SU-DHL-6 (cell line): Measurements from ENCODE around the gene FEN1.

Experiments used
- H2AFZ ChIP-seq: fragments of 200-600 bp; sonication (generic); 2 replicates; pipeline ENCODE4 v1.6.1; 2014; ENCODE audit warnings: low read depth, mild to moderate bottlenecking, moderate library complexity, mixed read lengths, antibody characterized with exemption, low read length; ENCODE audit not compliant: severe bottlenecking
- H3F3A ChIP-seq: fragments of 200-600 bp; shearing (Covaris generic); 2 replicates; pipeline ENCODE4 v1.6.0; 2016; ENCODE audit warnings: antibody characterized with exemption, mild to moderate bottlenecking; ENCODE audit not compliant: insufficient read depth
- H3K27ac ChIP-seq: fragments of 200-600 bp; sonication (generic); 2 replicates; pipeline ENCODE4 v1.5.1; 2016; ENCODE audit warnings: low read depth, mild to moderate bottlenecking, low read length, moderate library complexity, mixed read lengths
- H3K27me3 ChIP-seq: fragments of 200-600 bp; sonication (generic), shearing (Covaris generic); 2 replicates; pipeline ENCODE4 v1.6.0; 2014; ENCODE audit warnings: mild to moderate bottlenecking, low read length
- H3K36me3 ChIP-seq: fragments of 200-600 bp; sonication (generic); 2 replicates; pipeline ENCODE4 v1.6.1; 2014; ENCODE audit warnings: mild to moderate bottlenecking, low read length, mixed read lengths
- H3K4me2 ChIP-seq: fragments of 300-600, 200-600 bp; shearing (Covaris generic), sonication (generic); 2 replicates; pipeline ENCODE4 v1.6.0; 2014; ENCODE audit warnings: low read length, low read depth, mild to moderate bottlenecking; ENCODE audit not compliant: poor library complexity, severe bottlenecking
- H3K4me3 ChIP-seq: fragments of 200-600 bp; sonication (generic); 2 replicates; pipeline ENCODE4 v1.5.1; 2014; ENCODE audit warnings: antibody characterized with exemption, low read length, mild to moderate bottlenecking, mixed read lengths; ENCODE audit not compliant: insufficient read depth, poor library complexity, severe bottlenecking
- H3K79me2 ChIP-seq: fragments of 200-600 bp; sonication (generic); 2 replicates; pipeline ENCODE4 v1.6.1; 2014; ENCODE audit warnings: mild to moderate bottlenecking, low read length, moderate library complexity; ENCODE audit not compliant: insufficient read depth
- H3K9ac ChIP-seq: fragments of 200-600 bp; sonication (generic); 2 replicates; pipeline ENCODE4 v1.7.0; 2014; ENCODE audit warnings: mild to moderate bottlenecking, low read length
- H3K9me2 ChIP-seq: fragments of 200-600 bp; sonication (generic); replicated peaks from 2 replicates; pipeline ENCODE4 v1.6.1; 2014; ENCODE audit warnings: low read length; ENCODE audit not compliant: insufficient read depth
- H3K9me3 ChIP-seq: fragments of 200-600 bp; sonication (generic); 2 replicates; pipeline ENCODE4 v1.6.1; 2014; ENCODE audit warnings: low read length, mixed read lengths; ENCODE audit not compliant: insufficient read depth
- H4K20me1 ChIP-seq: fragments of 200-600 bp; sonication (generic); 2 replicates; pipeline ENCODE4 v1.6.1; 2014; ENCODE audit warnings: low read depth, mild to moderate bottlenecking, antibody characterized with exemption, low read length, moderate library complexity, mixed read lengths
- EZH2phosphoT487 ChIP-seq: fragments of 200-600 bp; sonication (generic), shearing (Covaris generic); conservative IDR thresholded peaks from 2 replicates; pipeline ENCODE4 v1.6.1; 2018; ENCODE audit warnings: mild to moderate bottlenecking, antibody characterized with exemption, low read length, moderate library complexity, mixed read lengths
- TF ChIP-seq, protein P1 (sequence below): fragments of 200-600 bp; sonication (generic); IDR thresholded peaks from one replicate; pipeline ENCODE4 v1.5.1; 2017; ENCODE audit warnings: antibody characterized with exemption, mild to moderate bottlenecking, low read length, moderate library complexity; ENCODE audit not compliant: insufficient read depth, poor library complexity, severe bottlenecking

Gene FEN1

DNA sequence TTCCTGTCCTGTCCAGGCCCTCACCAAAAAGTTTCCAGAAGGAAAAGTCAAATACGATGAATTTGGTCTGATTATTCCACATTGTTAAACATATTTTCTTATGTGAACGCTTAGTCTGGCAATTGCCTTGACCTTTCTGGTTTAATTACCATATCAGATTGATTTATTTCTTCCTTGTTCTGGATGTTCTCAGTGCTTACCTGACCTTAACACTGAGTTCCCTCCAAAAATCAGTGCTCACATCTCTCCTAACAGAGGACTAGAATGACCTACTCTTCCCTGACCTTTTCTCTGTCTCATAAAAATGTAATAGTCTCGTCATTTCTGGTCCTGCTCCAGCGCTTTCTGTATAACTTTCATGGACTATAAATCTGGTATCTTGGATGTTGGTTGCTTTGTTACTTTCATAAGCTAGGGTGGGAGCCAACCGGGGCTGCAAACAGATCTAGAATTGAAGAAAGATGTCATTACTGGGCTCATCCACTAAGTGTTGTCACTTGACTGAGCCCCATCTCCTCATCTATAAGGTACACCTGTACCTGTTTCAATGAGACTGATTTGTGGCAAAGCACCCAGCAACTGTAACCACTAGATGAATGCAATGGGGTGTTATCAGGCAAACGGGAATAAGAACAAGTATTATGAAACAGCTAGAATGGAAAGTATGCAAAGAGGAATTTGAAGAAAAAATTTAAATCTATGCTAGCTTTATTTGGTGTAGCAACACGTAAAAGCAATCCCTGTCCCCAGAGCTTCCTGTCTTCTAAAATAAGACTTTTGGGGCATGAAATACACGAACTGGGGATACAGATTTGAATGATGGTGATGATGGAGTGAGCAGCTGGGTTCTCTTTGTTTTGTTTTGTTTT lies 37.8 kb downstream of the FEN1 start:
- Histone ChIP-seq H2AFZ (no peak overlapping the region), H3K79me2 (peaks cover 37% of the 10 kb centered on the region), H3K27me3 (no peaks in the 10 kb centered on the region), H3K4me3 (peak overlapping the region; percentile 59), H3F3A (peaks cover 9% of the 10 kb centered on the region; the same call in 1 of the 2 replicates), H3K9me2 (no peaks in the 10 kb centered on the region), H3K9me3 (no peaks in the 10 kb centered on the region), H3K4me2 (peak overlapping the region; percentile 84), H4K20me1 (no peaks in the 10 kb centered on the region), H3K27ac (peak overlapping the region; percentile 75; the same call in 1 of the 2 replicates), H3K9ac (peak overlapping the region; percentile 81), H3K36me3 (no peaks in the 10 kb centered on the region)
- TF ChIP-seq, protein P1, sequence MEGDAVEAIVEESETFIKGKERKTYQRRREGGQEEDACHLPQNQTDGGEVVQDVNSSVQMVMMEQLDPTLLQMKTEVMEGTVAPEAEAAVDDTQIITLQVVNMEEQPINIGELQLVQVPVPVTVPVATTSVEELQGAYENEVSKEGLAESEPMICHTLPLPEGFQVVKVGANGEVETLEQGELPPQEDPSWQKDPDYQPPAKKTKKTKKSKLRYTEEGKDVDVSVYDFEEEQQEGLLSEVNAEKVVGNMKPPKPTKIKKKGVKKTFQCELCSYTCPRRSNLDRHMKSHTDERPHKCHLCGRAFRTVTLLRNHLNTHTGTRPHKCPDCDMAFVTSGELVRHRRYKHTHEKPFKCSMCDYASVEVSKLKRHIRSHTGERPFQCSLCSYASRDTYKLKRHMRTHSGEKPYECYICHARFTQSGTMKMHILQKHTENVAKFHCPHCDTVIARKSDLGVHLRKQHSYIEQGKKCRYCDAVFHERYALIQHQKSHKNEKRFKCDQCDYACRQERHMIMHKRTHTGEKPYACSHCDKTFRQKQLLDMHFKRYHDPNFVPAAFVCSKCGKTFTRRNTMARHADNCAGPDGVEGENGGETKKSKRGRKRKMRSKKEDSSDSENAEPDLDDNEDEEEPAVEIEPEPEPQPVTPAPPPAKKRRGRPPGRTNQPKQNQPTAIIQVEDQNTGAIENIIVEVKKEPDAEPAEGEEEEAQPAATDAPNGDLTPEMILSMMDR: no peak
- TF ChIP-seq EZH2phosphoT487: no peak

DNA sequence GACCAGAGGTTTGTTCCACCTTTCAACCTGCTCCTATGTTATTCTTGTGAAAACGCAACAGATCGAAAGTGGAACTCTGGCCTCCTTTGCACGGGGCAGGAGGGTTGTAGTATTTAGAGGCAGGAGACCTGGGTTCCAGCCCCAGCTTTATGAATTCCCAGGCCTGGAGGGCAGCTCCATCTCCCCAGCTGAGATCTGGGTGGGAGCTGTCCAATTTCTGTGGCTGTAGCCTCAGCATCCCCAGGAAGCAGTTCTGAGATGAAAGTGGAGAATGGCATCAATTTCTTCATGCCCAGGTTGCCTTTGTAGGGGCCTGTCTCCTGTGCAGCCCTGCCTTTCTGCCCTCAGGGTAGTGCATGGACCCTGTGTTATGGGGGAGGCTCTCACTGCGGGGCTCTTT lies 39.5 kb downstream of the FEN1 start:
- no peaks in the 10 kb centered on the region for H3K27me3 ChIP-seq
- H3K79me2 ChIP-seq: peaks cover 37% of the 10 kb centered on the region
- peak overlapping the region; percentile 2; the same call in 1 of the 2 replicates for H3K27ac ChIP-seq
- H3K9me3 ChIP-seq: no peaks in the 10 kb centered on the region
- H3K9me2 ChIP-seq: no peaks in the 10 kb centered on the region
- no peak overlapping the region for H2AFZ ChIP-seq
- TF ChIP-seq, protein P1: no peak
- TF ChIP-seq EZH2phosphoT487: no peak
- peak overlapping the region; percentile 84 for H3K4me2 ChIP-seq
- H3K9ac ChIP-seq: no peak overlapping the region
- no peak overlapping the region for H3K4me3 ChIP-seq
- peaks cover 9% of the 10 kb centered on the region; the same call in 1 of the 2 replicates for H3F3A ChIP-seq
- no peaks in the 10 kb centered on the region for H3K36me3 ChIP-seq
- no peaks in the 10 kb centered on the region for H4K20me1 ChIP-seq

DNA sequence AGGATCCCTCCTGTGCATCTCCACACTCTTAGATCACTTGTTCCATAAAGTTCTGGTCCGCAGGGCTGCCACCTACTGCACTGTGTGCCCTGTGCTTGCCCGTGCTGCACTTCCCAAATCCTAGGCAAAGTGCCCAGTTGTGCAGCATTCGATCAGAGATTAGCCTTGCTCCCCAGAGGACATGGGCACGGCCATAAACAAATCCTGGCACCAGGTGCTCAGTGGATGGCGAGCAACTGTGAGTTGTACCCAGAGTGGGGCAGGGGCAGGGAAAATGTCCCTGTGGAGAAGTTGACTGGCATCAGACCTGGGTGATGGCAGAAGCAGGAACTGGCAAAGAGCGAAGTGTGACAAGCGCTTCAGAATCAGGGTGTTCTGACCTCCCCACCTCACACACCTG lies 40.0 kb downstream of the FEN1 start:
- Histone ChIP-seq H3K27ac (peak overlapping the region; percentile 86; the same call in 1 of the 2 replicates), H3K36me3 (no peaks in the 10 kb centered on the region), H3F3A (peaks cover 9% of the 10 kb centered on the region; the same call in 1 of the 2 replicates), H3K9ac (no peak overlapping the region), H3K9me2 (no peaks in the 10 kb centered on the region), H3K4me2 (peak overlapping the region; percentile 11), H3K27me3 (no peaks in the 10 kb centered on the region), H3K4me3 (no peak overlapping the region), H3K79me2 (peaks cover 37% of the 10 kb centered on the region), H4K20me1 (no peaks in the 10 kb centered on the region), H2AFZ (no peak overlapping the region), H3K9me3 (no peaks in the 10 kb centered on the region)
- no peak for TF ChIP-seq EZH2phosphoT487
- TF ChIP-seq, protein P1: no peak
